ENCODE measurements around the gene ZNF365. TPM values are rescaled to one million over a fixed set of nuclear protein-coding genes. Genes with fewer than 3 reads are reported as not detected.

Gene ZNF365
- total RNA-seq, 4 donors from 2014 or later, result 0.17 to 0.49 TPM; not detected in 2

- TF ChIP-seq CTCF (IDR thresholded peaks at IDR 0.05; ENCODE audit: low read depth), result no peak
Measured at GRCh38 chr10:62354916-62355315, 19.3 kb upstream of the ZNF365 start.

DNA sequence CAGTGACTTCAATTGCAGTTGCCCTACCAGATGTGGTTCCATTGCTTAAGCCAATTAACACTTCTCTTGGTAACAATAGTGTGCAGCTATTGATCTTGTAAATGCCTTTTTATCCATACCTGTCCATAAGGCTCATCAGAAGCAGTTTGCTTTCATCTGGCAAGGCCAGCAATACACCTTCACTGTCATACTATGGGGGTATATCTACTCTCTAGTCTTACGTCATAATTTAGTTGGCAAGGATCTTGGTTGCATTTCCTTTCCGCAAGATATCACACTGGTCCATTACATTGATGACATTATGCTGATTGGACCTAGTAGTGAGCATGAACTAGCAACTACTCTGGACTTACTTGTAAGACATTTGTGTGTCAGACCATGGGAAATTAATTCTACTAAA, 17.7 kb upstream of the ZNF365 start:
- TF ChIP-seq CTCF (IDR thresholded peaks at IDR 0.05; ENCODE audit: low read depth), result no peak

GRCh38 chr10:62373639-62373994, 552 bp upstream of the ZNF365 start:
- no peak for TF ChIP-seq CTCF (IDR thresholded peaks at IDR 0.05; ENCODE audit: low read depth)

- no peak for TF ChIP-seq CTCF (IDR thresholded peaks at IDR 0.05; ENCODE audit: low read depth)
Measured at GRCh38 chr10:62374862-62375710, 917 bp downstream of the ZNF365 start.

DNA sequence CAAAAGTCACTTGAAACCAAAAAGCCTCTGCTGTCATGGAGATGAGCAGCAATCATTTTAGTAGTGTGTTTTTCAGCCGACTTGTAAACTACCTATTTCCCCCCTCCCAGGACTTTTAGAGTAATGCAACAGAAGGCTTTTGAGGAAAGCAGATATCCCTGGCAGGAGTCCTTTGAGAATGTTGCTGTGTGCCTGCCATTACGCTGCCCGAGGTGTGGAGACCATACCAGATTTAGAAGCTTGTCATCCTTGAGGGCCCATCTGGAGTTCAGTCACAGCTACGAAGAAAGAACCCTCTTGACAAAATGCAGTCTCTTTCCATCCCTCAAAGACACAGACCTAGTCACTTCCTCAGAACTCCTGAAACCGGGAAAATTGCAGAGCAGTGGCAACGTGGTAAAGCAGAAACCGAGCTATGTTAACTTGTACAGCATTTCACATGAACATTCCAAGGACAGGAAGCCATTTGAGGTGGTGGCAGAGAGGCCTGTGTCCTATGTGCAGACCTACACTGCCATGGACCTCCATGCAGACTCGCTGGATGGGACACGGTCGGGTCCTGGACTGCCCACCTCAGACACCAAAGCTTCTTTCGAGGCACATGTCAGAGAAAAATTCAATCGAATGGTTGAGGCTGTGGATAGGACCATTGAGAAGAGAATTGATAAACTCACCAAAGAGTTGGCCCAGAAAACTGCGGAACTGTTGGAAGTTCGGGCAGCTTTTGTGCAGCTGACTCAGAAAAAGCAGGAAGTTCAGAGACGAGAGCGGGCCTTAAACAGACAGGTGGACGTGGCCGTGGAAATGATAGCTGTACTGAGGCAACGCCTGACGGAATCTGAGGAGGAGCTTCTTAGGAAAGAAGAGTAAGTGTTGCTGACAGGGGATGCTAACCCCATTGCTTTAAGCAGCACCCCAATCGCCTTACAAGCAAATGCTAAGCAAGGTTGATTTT, 2.2 kb downstream of the ZNF365 start:
- no peak for TF ChIP-seq CTCF (IDR thresholded peaks at IDR 0.05; ENCODE audit: low read depth)

DNA sequence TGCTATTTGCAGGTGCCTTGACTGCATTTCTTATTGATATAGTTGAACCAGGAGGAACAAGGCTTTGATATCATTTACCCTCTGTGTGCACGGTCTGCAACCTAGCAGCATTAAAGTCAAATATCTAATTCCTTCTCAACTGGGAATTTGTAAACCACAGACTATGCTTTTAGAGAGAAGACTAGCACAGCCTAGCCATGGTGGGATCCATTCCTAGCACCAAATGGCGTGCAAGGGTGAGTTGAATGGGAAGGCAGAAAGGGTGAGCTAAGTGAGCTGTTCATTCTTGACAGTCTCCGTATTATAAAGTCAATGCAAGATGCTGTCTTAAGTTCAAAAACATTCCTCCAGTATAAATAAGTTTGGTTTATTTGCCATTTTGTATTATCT, 2.9 kb downstream of the ZNF365 start:
- no peak for TF ChIP-seq CTCF (IDR thresholded peaks at IDR 0.05; ENCODE audit: low read depth)

- no peak for TF ChIP-seq CTCF (IDR thresholded peaks at IDR 0.05; ENCODE audit: low read depth)
Measured at GRCh38 chr10:62377966-62378365, 3.8 kb downstream of the ZNF365 start.

Measured in subcutaneous adipose tissue (tissue), 4 donors.